Urinary bladder (tissue), 4 donors: ENCODE results near the gene TDRD10. TPM values are rescaled to one million over a fixed set of nuclear protein-coding genes. Genes with fewer than 3 reads are reported as not detected.

Experiments
- DNase-seq: peaks from one replicate; pipeline ENCODE4 v3.0.0-alpha.2; 2015; ENCODE audit errors: extremely low spot score
- H3K27ac ChIP-seq: one replicate; pipeline ENCODE4 v1.5.1; 2013; ENCODE audit warnings: low read depth, mild to moderate bottlenecking, moderate library complexity
- H3K36me3 ChIP-seq: one replicate; pipeline ENCODE4 v1.6.1; 2013; ENCODE audit warnings: mild to moderate bottlenecking, moderate library complexity; ENCODE audit not compliant: insufficient read depth
- H3K4me1 ChIP-seq: one replicate; pipeline ENCODE4 v1.6.1; 2013; ENCODE audit warnings: mild to moderate bottlenecking, moderate library complexity; ENCODE audit not compliant: insufficient read depth
- H3K4me3 ChIP-seq: one replicate; pipeline ENCODE4 v1.5.1; 2013; ENCODE audit warnings: low read depth, low read length
- WGBS: extraction: QIAGEN DNeasy Blood & Tissue Kit; methylation state at CpG from one replicate; pipeline ENCODE4 v1.1.7; 2013; 5-methylcytosine and 5-hydroxymethylcytosine counted together
- polyA plus RNA-seq: library from polyadenylated mRNA; stranded (reverse); fragments of 200-250 nt; gene quantifications from one replicate; pipeline ENCODE4 v1.2.3, GENCODE V29; 2013
- total RNA-seq: library from RNA; depleted of rRNA; stranded (reverse); fragments of >200 nt; gene quantifications from one replicate; pipeline ENCODE4 v1.2.3, GENCODE V29; 2014
- donor health status: healthy with polysubstance abuse.
- donor health status: healthy.

TDRD10 gene
- total and polyA plus RNA-seq, 2 donors = 1.4 to 4.1 TPM

- Histone ChIP-seq H3K27ac (no peak overlapping the region), H3K4me1 (no peaks in the 10 kb centered on the region), H3K36me3 (no peaks in the 10 kb centered on the region), H3K4me3 (no peak overlapping the region)
- DNase-seq = no peak
- 78% methylated on average over 10 of the region's 10 CpGs for WGBS
These were observed 73.3 kb downstream of the TDRD10 start for GRCh38 chr1:154575147-154575927.

- no peaks in the 10 kb centered on the region for H3K4me1 ChIP-seq
- no peak overlapping the region for H3K4me3 ChIP-seq
- WGBS = 77% methylated on average over 8 of the region's 8 CpGs
- no peak overlapping the region for H3K27ac ChIP-seq
- no peaks in the 10 kb centered on the region for H3K36me3 ChIP-seq
- DNase-seq = no peak
These were observed 74.0 kb downstream of the TDRD10 start for GRCh38 chr1:154575951-154576566.

- H3K4me1 ChIP-seq = no peaks in the 10 kb centered on the region
- H3K27ac ChIP-seq = no peak overlapping the region
- no peak overlapping the region for H3K4me3 ChIP-seq
- WGBS = 68% methylated on average over 7 of the region's 7 CpGs
- DNase-seq = no peak
- H3K36me3 ChIP-seq = no peaks in the 10 kb centered on the region
These were observed 75.5 kb downstream of the TDRD10 start for GRCh38 chr1:154577346-154578057.

GRCh38 chr1:154578058-154578418, 76.0 kb downstream of the TDRD10 start:
- no peak for DNase-seq
- peaks cover 3% of the 10 kb centered on the region for H3K36me3 ChIP-seq

GRCh38 chr1:154579374-154579773, 77.4 kb downstream of the TDRD10 start:
- no peaks in the 10 kb centered on the region for H3K4me1 ChIP-seq
- no peak overlapping the region for H3K27ac ChIP-seq
- DNase-seq = no peak
- H3K36me3 ChIP-seq = peaks cover 5% of the 10 kb centered on the region
- whole genome bisulfite sequencing = 88% methylated on average over 8 of the region's 8 CpGs
- H3K4me3 ChIP-seq = no peak overlapping the region

More at GRCh38 chr1:154578058-154578418, 76.0 kb downstream of the TDRD10 start:
- 42% methylated on average over 6 of the region's 6 CpGs for WGBS
- no peak overlapping the region for H3K4me3 ChIP-seq
- H3K4me1 ChIP-seq = no peaks in the 10 kb centered on the region
- no peak overlapping the region for H3K27ac ChIP-seq

- no peaks in the 10 kb centered on the region for H3K4me1 ChIP-seq
- H3K4me3 ChIP-seq = no peak overlapping the region
- peaks cover 12% of the 10 kb centered on the region for H3K36me3 ChIP-seq
- no peak overlapping the region for H3K27ac ChIP-seq
- DNase-seq = no peak
- 76% methylated on average over 3 of the region's 3 CpGs for WGBS
These were observed 79.7 kb downstream of the TDRD10 start for GRCh38 chr1:154581766-154582165.

- H3K4me1 ChIP-seq = no peaks in the 10 kb centered on the region
- H3K27ac ChIP-seq = no peak overlapping the region
- WGBS = 80% methylated on average over 6 of the region's 6 CpGs
- DNase-seq = no peak
- no peak overlapping the region for H3K4me3 ChIP-seq
- peaks cover 15% of the 10 kb centered on the region for H3K36me3 ChIP-seq
These were observed 80.9 kb downstream of the TDRD10 start for GRCh38 chr1:154582885-154583284.

GRCh38 chr1:154583773-154584172, 81.8 kb downstream of the TDRD10 start:
- Histone ChIP-seq H3K27ac (no peak overlapping the region), H3K4me3 (no peak overlapping the region), H3K4me1 (no peaks in the 10 kb centered on the region), H3K36me3 (peaks cover 20% of the 10 kb centered on the region)
- DNase-seq = no peak
- 41% methylated on average over 9 of the region's 9 CpGs for WGBS

GRCh38 chr1:154584267-154584994, 82.4 kb downstream of the TDRD10 start:
- H3K36me3 ChIP-seq = peaks cover 20% of the 10 kb centered on the region
- no peak for DNase-seq
- H3K27ac ChIP-seq = no peak overlapping the region
- no peaks in the 10 kb centered on the region for H3K4me1 ChIP-seq
- no peak overlapping the region for H3K4me3 ChIP-seq
- 77% methylated on average over 9 of the region's 9 CpGs for WGBS

- Histone ChIP-seq H3K36me3 (peaks cover 20% of the 10 kb centered on the region), H3K27ac (no peak overlapping the region), H3K4me3 (no peak overlapping the region), H3K4me1 (no peaks in the 10 kb centered on the region)
- 88% methylated on average over 10 of the region's 10 CpGs for WGBS
- no peak for DNase-seq
These were observed 84.2 kb downstream of the TDRD10 start for GRCh38 chr1:154586231-154586630.

GRCh38 chr1:154586641-154587040, 84.6 kb downstream of the TDRD10 start:
- Histone ChIP-seq H3K27ac (no peak overlapping the region), H3K4me3 (no peak overlapping the region), H3K36me3 (peaks cover 20% of the 10 kb centered on the region), H3K4me1 (no peaks in the 10 kb centered on the region)
- no peak for DNase-seq
- 91% methylated on average over 6 of the region's 6 CpGs for WGBS

- DNase-seq = no peak
- Histone ChIP-seq H3K4me1 (no peaks in the 10 kb centered on the region), H3K27ac (no peak overlapping the region), H3K36me3 (peaks cover 14% of the 10 kb centered on the region), H3K4me3 (no peak overlapping the region)
- WGBS = 78% methylated on average over 10 of the region's 10 CpGs
These were observed 87.8 kb downstream of the TDRD10 start for GRCh38 chr1:154589780-154590179.

GRCh38 chr1:154590756-154591155, 88.7 kb downstream of the TDRD10 start:
- Histone ChIP-seq H3K36me3 (peaks cover 13% of the 10 kb centered on the region), H3K27ac (no peak overlapping the region), H3K4me3 (no peak overlapping the region), H3K4me1 (no peaks in the 10 kb centered on the region)
- 45% methylated on average over 5 of the region's 5 CpGs for WGBS
- no peak for DNase-seq
